Measurements from ENCODE around the gene FAM204A. TPM values are rescaled to one million over a fixed set of nuclear protein-coding genes. Genes with fewer than 3 reads are reported as not detected.

The FAM204A gene
- total RNA-seq (2013; cell fraction: nucleolus; rRNA removed) = 95.6 and 97.4 TPM in 2 replicates
- total RNA-seq (2014; rRNA removed) (24.5 and 30.8 TPM in 2 replicates), total RNA-seq (2014; rRNA removed; fragmentation: Illumina TruSeq; extraction: Trizol) (73.8 and 78.0 TPM in 2 replicates), total RNA-seq (2021) (53.7 and 57.6 TPM in 2 replicates), polyA plus RNA-seq (2011; rRNA removed) (33.0 and 59.5 TPM in 2 replicates), polyA plus RNA-seq (2014; fragmentation: Illumina TruSeq; extraction: Trizol) (68.1 and 92.0 TPM in 2 replicates), polyA plus RNA-seq (2014; fragmentation: Nextera tagmentation; extraction: Ambion mirVana) (10 to 100 TPM; 87.2 to 96.0 TPM), polyA plus RNA-seq (2014; rRNA removed) (35.5 and 41.0 TPM in 2 replicates), polyA plus RNA-seq (2016; fragmentation: Nextera tagmentation; extraction: Ambion mirVana) (10 to 100 TPM; 67.2 to 75.9 TPM), polyA minus RNA-seq (2011; rRNA and poly(A)+ RNA removed) (23.3 and 37.2 TPM in 2 replicates), Bru-seq, nascent RNA (percentile 85 among the genes with signal in this experiment), BruChase-seq, experiment 1, labeled RNA remaining after a 6-hour chase (percentile 77 among the genes with signal in this experiment), BruChase-seq, experiment 2, labeled RNA remaining after a 2-hour chase (percentile 80 among the genes with signal in this experiment)
- polyA plus RNA-seq (2011; ENCODE audit: low read depth) = 15.3 TPM
- polyA plus RNA-seq (2011; cell fraction: cytosol; rRNA removed) = 14.4 and 17.2 TPM in 2 replicates
- polyA plus RNA-seq (2011; cell fraction: nucleus; rRNA removed) = 21.3 and 26.3 TPM in 2 replicates
- polyA plus RNA-seq (2012) = 40.1 and 43.1 TPM in 2 replicates
- polyA minus RNA-seq (2011; cell fraction: cytosol; rRNA and poly(A)+ RNA removed) = 13.8 and 14.3 TPM in 2 replicates
- polyA minus RNA-seq (2011; cell fraction: nucleus; rRNA and poly(A)+ RNA removed) = 35.4 and 45.3 TPM in 2 replicates
- long read RNA-seq, experiment 1, full-length matches to known transcripts = 32 of 52 reads
- long read RNA-seq, experiment 1, partial matches to known transcripts = 11 of 52 reads
- long read RNA-seq, experiment 1, other reads (novel, unspliced or antisense) = 9 of 52 reads
- long read RNA-seq, experiment 2, full-length matches to known transcripts = 111 of 183 reads
- long read RNA-seq, experiment 2, partial matches to known transcripts = 50 of 183 reads
- long read RNA-seq, experiment 2, other reads (novel, unspliced or antisense) = 22 of 183 reads

DNA sequence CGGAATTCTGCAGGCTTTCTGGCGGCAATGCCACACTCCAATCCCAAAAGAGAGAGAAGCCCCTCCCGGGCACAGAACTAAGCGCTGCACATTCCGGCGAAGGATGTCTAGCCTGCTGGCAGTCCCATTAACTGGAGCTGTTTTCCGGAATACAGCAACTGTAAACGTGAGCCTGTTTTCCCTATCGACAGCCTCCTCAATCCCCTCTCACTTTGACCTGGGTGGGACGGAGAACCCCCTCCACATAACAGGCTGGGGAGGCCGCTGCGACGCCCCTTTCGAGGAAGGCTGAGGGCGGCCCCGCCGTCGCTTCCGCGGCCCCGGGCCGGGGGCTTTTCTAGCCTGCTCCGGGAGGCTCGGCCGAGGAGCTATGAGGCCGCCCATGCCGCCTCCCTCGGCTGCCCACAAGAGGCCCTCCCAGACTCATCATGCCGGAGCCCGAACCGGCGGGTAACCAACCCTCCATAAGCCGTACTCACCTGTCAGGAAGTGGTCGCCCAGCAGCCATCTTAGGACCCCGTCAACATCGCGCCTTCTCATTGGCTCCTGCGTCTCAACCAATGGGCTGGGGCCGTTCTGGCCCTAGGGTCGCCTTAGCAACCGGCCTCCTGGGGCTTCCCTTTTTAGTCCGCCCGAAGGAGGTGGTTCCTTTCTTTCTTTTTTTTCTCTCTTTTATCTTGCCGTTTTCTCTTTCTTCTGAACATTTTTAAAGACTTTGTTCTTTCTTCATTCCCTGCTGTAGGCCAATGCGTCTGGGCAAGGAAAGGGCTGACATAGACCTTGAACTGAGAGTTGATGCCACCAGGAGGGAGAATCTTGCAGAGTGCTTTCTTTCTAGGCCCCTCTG lies at the start of gene FAM204A:
TSS of gene FAM204A (minus strand) at position 534 of the 847 bp plus-strand sequence. CDS start 5,909 bp downstream, outside the sequence.
- ChIA-PET SMC1A (ENCODE audit: uncharacterized antibody, unreplicated experiment) (interaction anchor here (0.7 kb wide), 1 partner anchor 775 kb away, joined by 3 read pairs; no protein-coding TSS in a partner anchor), POLR2A (interaction anchor here (0.6 kb wide), 1 partner anchor 663 kb away, joined by 3 read pairs; no protein-coding TSS in a partner anchor), CTCF (no interaction called here), RAD21 (ENCODE audit: unreplicated experiment) (no interaction called here)
- Histone ChIP-seq H2AFZ (ENCODE audit: control insufficient read depth, low read depth, low read length) (peak within 1 kb of the TSS; percentile 86), H4K20me1 (ENCODE audit: control insufficient read depth, insufficient read depth) (no peaks in the 10 kb centered on the region), H3K9me3 (replicated peaks; ENCODE audit: control insufficient read depth, insufficient read depth, low read length) (no peaks in the 10 kb centered on the region; the same call in 2 of the 3 replicates), H3K4me2 (ENCODE audit: control insufficient read depth, insufficient read depth) (peak within 1 kb of the TSS; percentile 91), H3K27me3 (replicated peaks in 1 of 2; ENCODE audit: control insufficient read depth in 2 of 2, insufficient read depth in 2 of 2, low read length in 1 of 2) (no peaks in the 10 kb centered on the region), H3K79me2 (ENCODE audit: control insufficient read depth, insufficient read depth, low read length) (peaks cover 33% of the 10 kb centered on the region), H3K36me3 (ENCODE audit: control insufficient read depth in 2 of 2, insufficient read depth in 2 of 2, low read length in 1 of 2) (no peaks in the 10 kb centered on the region), H3K4me3 (peak within 1 kb of the TSS; percentile 94), H3K9ac (ENCODE audit: control insufficient read depth, insufficient read depth, low read length) (peak within 1 kb of the TSS; percentile 89), H3K27ac (ENCODE audit: control insufficient read depth, insufficient read depth) (peak within 1 kb of the TSS; percentile 78), H3K4me1 (ENCODE audit: control insufficient read depth, insufficient read depth, low read length) (no peaks in the 10 kb centered on the region)
- ATAC-seq = peak; percentile 99
- DNase-seq (ENCODE audit: low read depth, low spot score) = peak; percentile 93
- WGBS (ENCODE audit: insufficient coverage, insufficient replicate concordance, low lambda C conversion rate, missing lambda C conversion rate) = 3% methylated on average over 42 of the region's 45 CpGs
- intact Hi-C loops (cut with micrococcal nuclease; ENCODE audit: unreplicated experiment) = no loop called here
- peak; percentile 91 for FAIRE-seq
- BruUV-seq (replicated peaks) = TSS peak; percentile 52
- in situ Hi-C loops (cut with MboI) = no loop called here
- TF ChIP-seq, protein P1, sequence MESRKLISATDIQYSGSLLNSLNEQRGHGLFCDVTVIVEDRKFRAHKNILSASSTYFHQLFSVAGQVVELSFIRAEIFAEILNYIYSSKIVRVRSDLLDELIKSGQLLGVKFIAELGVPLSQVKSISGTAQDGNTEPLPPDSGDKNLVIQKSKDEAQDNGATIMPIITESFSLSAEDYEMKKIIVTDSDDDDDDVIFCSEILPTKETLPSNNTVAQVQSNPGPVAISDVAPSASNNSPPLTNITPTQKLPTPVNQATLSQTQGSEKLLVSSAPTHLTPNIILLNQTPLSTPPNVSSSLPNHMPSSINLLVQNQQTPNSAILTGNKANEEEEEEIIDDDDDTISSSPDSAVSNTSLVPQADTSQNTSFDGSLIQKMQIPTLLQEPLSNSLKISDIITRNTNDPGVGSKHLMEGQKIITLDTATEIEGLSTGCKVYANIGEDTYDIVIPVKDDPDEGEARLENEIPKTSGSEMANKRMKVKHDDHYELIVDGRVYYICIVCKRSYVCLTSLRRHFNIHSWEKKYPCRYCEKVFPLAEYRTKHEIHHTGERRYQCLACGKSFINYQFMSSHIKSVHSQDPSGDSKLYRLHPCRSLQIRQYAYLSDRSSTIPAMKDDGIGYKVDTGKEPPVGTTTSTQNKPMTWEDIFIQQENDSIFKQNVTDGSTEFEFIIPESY (IDR thresholded peaks at IDR 0.05) = 0 out of 2 replicates have a peak, but pooled peaks have one; percentile 15
- TF ChIP-seq, protein P2, sequence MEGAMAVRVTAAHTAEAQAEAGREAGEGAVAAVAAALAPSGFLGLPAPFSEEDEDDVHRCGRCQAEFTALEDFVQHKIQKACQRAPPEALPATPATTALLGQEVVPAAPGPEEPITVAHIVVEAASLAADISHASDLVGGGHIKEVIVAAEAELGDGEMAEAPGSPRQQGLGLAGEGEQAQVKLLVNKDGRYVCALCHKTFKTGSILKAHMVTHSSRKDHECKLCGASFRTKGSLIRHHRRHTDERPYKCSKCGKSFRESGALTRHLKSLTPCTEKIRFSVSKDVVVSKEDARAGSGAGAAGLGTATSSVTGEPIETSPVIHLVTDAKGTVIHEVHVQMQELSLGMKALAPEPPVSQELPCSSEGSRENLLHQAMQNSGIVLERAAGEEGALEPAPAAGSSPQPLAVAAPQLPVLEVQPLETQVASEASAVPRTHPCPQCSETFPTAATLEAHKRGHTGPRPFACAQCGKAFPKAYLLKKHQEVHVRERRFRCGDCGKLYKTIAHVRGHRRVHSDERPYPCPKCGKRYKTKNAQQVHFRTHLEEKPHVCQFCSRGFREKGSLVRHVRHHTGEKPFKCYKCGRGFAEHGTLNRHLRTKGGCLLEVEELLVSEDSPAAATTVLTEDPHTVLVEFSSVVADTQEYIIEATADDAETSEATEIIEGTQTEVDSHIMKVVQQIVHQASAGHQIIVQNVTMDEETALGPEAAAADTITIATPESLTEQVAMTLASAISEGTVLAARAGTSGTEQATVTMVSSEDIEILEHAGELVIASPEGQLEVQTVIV (IDR thresholded peaks at IDR 0.05; ENCODE audit: borderline replicate concordance, partially characterized antibody) = peak; percentile 73
- no peak for TF ChIP-seq MLLT1 (IDR thresholded peaks at IDR 0.05)
- no peak for TF ChIP-seq ETV6 (conservative IDR thresholded peaks at IDR 0.05 in 1 of 2, IDR thresholded peaks at IDR 0.05 in 1 of 2; ENCODE audit: borderline replicate concordance in 1 of 2, low read depth in 1 of 2)
- TF ChIP-seq GATAD2B (conservative IDR thresholded peaks at IDR 0.05; ENCODE audit: low read depth) = 0 out of 2 replicates have a peak, but pooled peaks have one; percentile 51
- peak; percentile 97 for TF ChIP-seq TAF1 (IDR thresholded peaks at IDR 0.05; ENCODE audit: borderline replicate concordance, low read depth, low read length)
